ENCODE measurements around the gene CCDC3.

DNA sequence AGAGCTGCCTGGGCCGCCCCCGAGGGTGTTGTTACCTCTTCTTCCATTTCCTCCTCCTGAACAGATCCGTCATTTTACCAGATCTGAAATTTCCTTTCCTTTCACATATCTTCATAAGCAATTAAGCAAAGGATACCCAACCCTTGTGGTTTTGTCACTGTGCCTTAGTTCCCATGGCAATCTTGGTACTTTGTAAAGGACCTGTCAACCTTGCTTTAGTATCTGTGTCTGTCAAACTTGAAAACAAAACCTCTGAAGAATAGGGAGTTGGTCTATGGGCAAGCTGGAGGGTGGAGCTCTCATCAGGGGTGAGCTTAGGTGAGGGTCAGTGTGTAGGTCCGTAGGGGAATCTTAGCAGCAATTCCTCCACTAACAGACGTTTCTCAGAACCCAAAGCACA is 25.4 kb upstream of the CCDC3 start:
- TF ChIP-seq REST (IDR thresholded peaks at IDR 0.05; ENCODE audit: insufficient read depth in 1 of 2, low read depth in 2 of 2, low read length in 2 of 2) (no peak), POLR2AphosphoS5 (IDR thresholded peaks at IDR 0.05; ENCODE audit: low read depth, low read length) (no peak)

All from PFSK-1 (cell line).